GM19328 (cell line): Measurements from ENCODE around the gene TBX5.
"Not testable (repeated sequence)": the region's sequence is repeated elsewhere in the genome, so short reads cannot be mapped to it uniquely, and the experiment has no call there.

Source experiments
- ATAC-seq: cut with Tn5 transposase; IDR thresholded peaks from one replicate; pipeline ENCODE4 v1.9.1; 2021; ENCODE audit warnings: mild to moderate bottlenecking, moderate library complexity; ENCODE audit not compliant: unreplicated experiment

The TBX5 gene

GRCh38 chr12:114393569-114393968, 12.4 kb downstream of the TBX5 start:
- ATAC-seq, result no peak

GRCh38 chr12:114392909-114393308, 13.0 kb downstream of the TBX5 start:
- no peak for ATAC-seq

- no peak for ATAC-seq
These were observed 14.9 kb downstream of the TBX5 start for GRCh38 chr12:114391088-114391487.

- no peak for ATAC-seq
These were observed 21.2 kb downstream of the TBX5 start for GRCh38 chr12:114384739-114385138.

- ATAC-seq, result no peak
These were observed 24.8 kb downstream of the TBX5 start for GRCh38 chr12:114381177-114381576.

- no peak for ATAC-seq
These were observed 34.2 kb downstream of the TBX5 start for GRCh38 chr12:114371733-114372132.

- no peak for ATAC-seq
These were observed 34.7 kb downstream of the TBX5 start for GRCh38 chr12:114371250-114371649.

GRCh38 chr12:114368685-114369452, 37.1 kb downstream of the TBX5 start:
- no peak for ATAC-seq

GRCh38 chr12:114361992-114362391, 44.0 kb downstream of the TBX5 start:
- ATAC-seq, result no peak

- no peak for ATAC-seq
These were observed 44.4 kb downstream of the TBX5 start for GRCh38 chr12:114361545-114361944.

- ATAC-seq, result no peak
These were observed 45.5 kb downstream of the TBX5 start for GRCh38 chr12:114360485-114360884.

GRCh38 chr12:114355389-114356088, 50.4 kb downstream of the TBX5 start:
- ATAC-seq, result no peak

- not testable (repeated sequence) for ATAC-seq
These were observed 56.7 kb downstream of the TBX5 start for GRCh38 chr12:114349239-114349638.

GRCh38 chr12:114347861-114348260, 58.1 kb downstream of the TBX5 start:
- ATAC-seq, result no peak

- ATAC-seq, result no peak
These were observed 61.1 kb downstream of the TBX5 start for GRCh38 chr12:114344831-114345230.

GRCh38 chr12:114344303-114344663, 61.7 kb downstream of the TBX5 start:
- ATAC-seq, result no peak

- ATAC-seq, result no peak
These were observed 62.2 kb downstream of the TBX5 start for GRCh38 chr12:114343585-114344302.

GRCh38 chr12:114342656-114343055, 63.3 kb downstream of the TBX5 start:
- ATAC-seq, result no peak

GRCh38 chr12:114341635-114342034, 64.3 kb downstream of the TBX5 start:
- ATAC-seq, result no peak

GRCh38 chr12:114340231-114340630, 65.7 kb downstream of the TBX5 start:
- no peak for ATAC-seq

GRCh38 chr12:114339626-114340025, 66.3 kb downstream of the TBX5 start:
- no peak for ATAC-seq

GRCh38 chr12:114335607-114336006, 70.3 kb downstream of the TBX5 start:
- ATAC-seq, result no peak
